NCI-H128 (cell line): ENCODE measurements around the gene PRR3.

Source experiments
- DNase-seq: peaks from one replicate; lab custom pipeline; 2025; ENCODE audit not compliant: unreplicated experiment; lab: John Stamatoyannopoulos, UW

The PRR3 gene

DNA sequence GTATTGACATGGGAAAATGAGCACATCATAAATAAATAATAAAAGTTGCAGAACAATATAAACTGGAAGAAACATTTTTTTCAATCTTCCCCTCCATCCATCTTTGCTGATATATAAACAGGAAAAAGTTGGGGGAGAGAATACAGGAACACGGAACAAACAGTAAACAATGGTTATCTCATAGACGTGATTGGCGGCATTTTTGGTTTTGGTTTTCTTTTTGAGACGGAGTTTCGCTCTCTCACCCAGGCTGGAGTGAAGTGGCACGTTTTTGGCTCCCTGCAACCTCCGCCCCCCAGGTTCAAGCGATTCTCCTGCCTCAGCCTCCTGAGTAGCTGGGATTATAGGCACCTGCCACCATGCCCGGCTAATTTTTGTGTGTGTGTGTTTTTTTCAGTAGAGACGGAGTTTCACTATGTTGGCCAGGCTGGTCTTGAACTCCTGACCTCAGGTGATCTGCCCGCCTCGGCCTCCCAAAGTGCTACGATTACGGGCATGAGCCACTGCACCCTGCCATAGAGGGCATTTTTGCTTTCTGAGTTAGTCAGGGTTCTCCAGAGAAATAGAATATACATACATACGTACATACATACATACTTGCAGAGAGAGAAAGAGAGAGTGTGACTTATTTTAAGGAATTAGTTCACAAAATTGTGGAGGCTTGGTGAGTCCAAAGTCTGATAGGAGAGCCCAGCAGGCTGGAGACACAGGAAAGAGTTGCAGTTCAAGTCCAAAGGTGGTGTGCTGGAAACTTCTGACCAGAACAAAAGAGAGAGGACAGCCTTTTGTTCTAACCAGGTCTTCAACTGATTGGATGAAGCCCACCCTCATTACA, 23.4 kb upstream of the PRR3 start:
- no peak for DNase-seq

DNA sequence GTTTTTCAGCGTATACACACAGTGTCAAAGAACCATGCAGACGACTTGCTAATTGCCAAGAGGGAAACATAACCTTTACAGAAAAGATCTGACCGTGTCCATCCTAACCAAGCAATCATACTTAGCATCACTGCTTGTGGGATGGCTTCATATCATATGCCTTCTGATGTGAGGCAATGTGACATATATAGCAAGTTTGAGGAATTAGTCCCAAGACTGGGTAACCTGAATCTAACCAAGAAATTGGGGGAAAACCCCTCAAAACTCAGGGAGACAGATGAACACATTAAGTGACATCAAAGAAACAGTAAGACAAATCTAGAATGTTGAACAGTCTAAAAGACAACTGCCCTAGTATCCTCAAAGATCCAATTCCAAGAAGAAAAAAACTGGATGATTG, 19.2 kb upstream of the PRR3 start:
- DNase-seq, result no peak

- DNase-seq, result peak; percentile 36
Measured at GRCh38 chr6:30541515-30542403, 15.3 kb upstream of the PRR3 start.

DNA sequence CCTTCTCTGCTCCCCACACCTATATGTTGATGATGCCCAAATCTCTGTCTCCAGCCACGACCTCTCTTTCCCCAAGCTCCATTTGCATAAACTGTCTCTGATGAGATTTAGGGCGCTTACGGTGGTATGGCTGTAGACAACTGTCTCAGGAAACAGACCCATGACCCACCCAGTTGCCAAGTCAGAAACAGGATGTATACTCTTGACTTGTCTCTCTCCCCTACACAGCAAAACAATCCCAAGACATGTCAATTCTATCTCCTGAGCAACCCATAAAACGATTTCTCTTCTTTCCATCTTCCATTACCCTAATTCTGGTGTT, 14.7 kb upstream of the PRR3 start:
- DNase-seq, result no peak

GRCh38 chr6:30542915-30543314, 14.2 kb upstream of the PRR3 start:
- no peak for DNase-seq

GRCh38 chr6:30543821-30544220, 13.3 kb upstream of the PRR3 start:
- DNase-seq, result no peak

GRCh38 chr6:30544666-30545272, 12.3 kb upstream of the PRR3 start:
- DNase-seq, result no peak

GRCh38 chr6:30547454-30547853, 9.6 kb upstream of the PRR3 start:
- no peak for DNase-seq

GRCh38 chr6:30548375-30548774, 8.7 kb upstream of the PRR3 start:
- DNase-seq, result no peak

- no peak for DNase-seq
Measured at GRCh38 chr6:30554404-30554803, 2.7 kb upstream of the PRR3 start.

DNA sequence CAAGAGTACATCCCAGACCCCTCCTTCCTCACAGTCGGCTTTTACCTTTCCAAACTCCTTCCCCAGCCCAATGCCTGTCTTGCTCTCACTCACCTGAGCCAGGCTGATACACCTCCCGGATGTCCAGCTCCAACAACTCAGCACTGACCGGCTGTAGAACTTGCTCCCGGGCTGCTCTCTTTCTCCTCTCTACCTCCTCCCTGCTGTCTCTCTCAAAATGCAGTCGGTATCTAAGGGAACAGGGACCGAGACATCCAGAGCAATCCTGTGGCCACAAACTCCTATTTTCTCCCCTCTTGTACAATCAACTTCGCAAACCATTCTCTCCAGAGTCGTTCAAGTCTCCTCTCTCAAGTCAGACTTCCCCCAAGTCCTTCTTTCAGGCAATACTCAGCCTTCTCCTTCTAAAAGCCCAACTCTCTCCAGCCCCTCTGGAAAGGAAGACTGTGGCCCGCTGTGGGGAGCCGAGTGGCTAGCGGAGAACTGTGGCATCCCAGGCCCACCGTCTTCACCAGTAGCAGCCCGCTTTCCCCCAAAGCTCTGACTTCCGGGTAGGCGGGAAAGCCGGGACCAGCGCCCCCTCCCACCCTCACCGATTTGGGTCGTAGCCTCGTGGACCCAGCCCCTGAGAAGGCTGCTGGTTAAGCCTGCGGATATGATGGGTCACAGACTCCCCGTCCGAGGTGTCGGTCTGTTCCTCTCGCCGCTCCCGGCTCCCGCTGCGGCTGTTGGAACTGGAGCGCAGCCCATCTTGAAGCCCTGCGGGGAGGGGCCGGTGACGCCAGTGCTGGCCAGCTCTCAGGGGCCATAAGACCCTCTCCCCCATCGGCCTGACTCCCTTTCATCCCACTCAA, 1.9 kb upstream of the PRR3 start:
- no peak for DNase-seq

- no peak for DNase-seq
Measured at GRCh38 chr6:30555816-30556065, 1.4 kb upstream of the PRR3 start.

GRCh38 chr6:30556066-30556905, 809 bp upstream of the PRR3 start, which contains the start of gene GNL1:
TSS of gene GNL1 (minus strand) at chr6:30556489. CDS start at chr6:30556203, 286 bp downstream.
- peak; percentile 83 for DNase-seq

GRCh38 chr6:30557683-30557981, 537 bp downstream of the PRR3 start:
- peak; percentile 29 for DNase-seq

- no peak for DNase-seq
Measured at GRCh38 chr6:30560930-30561329, 3.8 kb downstream of the PRR3 start.

GRCh38 chr6:30562470-30563425, 5.7 kb downstream of the PRR3 start:
- DNase-seq, result no peak

DNA sequence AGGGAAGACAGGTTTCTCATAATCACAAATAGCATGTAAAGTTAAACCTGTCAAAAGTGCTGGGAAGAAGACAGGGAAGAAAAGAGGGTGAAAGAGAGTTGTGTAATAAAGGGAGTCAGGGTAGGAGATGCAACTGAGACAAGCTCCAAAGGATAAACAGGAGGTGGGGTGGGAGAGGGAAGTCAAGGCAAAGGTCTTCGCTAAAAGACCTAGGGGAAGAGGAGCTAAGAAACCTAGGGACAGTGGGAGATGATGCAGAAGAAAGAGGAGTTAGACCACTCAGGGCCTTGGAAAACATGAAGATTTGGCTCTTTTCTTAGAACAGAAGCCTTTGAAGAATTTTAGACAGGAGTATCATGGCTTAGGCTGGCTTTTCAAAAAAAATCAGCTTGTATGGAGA, 7.0 kb downstream of the PRR3 start:
- DNase-seq, result no peak

DNA sequence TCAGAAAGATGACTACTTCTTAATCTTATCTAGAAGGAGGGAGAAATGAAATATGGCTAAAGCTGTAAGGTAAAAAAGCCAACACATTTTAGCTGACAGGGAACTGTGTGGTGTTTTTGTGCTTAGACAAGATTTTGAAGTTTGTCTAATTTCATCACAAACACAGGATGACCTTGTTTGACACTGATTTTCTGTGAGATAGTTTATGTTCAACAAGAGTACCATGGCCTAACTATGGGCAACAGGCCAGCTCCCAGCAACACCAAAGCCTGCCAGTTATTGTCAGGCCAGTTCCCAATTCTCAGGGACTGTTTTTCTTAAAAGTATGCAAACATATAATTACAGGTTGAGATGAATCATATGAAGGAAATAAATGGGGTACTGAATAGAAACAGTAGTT, 8.7 kb downstream of the PRR3 start:
- DNase-seq, result no peak

- DNase-seq, result no peak
Measured at GRCh38 chr6:30568245-30568644, 11.2 kb downstream of the PRR3 start.
